HCT116 (cell line): Measurements from ENCODE around the gene GPRC5A. TPM values are rescaled to one million over a fixed set of nuclear protein-coding genes. Genes with fewer than 3 reads are reported as not detected.

Source experiments
- ATAC-seq: fragments of 200-7000 bp; cut with Tn5 transposase; 2 replicates; pipeline ENCODE4 v1.9.1; 2020; ENCODE audit warnings: mild to moderate bottlenecking, moderate library complexity
- BruUV-seq: library from RNA; stranded (reverse); fragments of 400-500 nt; replicated peaks from 2 replicates; lab custom pipeline; 2021; lab: Mats Ljungman, UMichigan
- CTCF ChIA-PET: fragments of 300-600 bp; sonication (Branson Sonifier 250); formaldehyde crosslinking; loops from one replicate; lab custom pipeline; 2021; ENCODE audit warnings: antibody characterized with exemption; lab: Charles Lee
- POLR2A ChIA-PET: fragments of 300-600, 350-600 bp; sonication (Branson Sonifier 250); formaldehyde crosslinking; loops from one replicate; lab custom pipeline; 2021; ENCODE audit warnings: antibody characterized with exemption; lab: Charles Lee
- RAD21 ChIA-PET, 2 experiments: fragments of 300-600 bp; sonication (Branson Sonifier 250); formaldehyde crosslinking; loops; one replicate each; lab custom pipeline; 2023; ENCODE audit warnings: low total read pairs in 2 of 2; ENCODE audit not compliant: uncharacterized antibody in 2 of 2, unreplicated experiment in 2 of 2, low non-redundant PET in 1 of 2; lab: Charles Lee
- DNase-seq: peaks from one replicate; pipeline ENCODE4 v3.0.0-alpha.2; 2010; ENCODE audit warnings: low read depth, low spot score
- H2AFZ ChIP-seq: fragments of 200-600 bp; shearing (Covaris generic), sonication (generic); 2 replicates; pipeline ENCODE4 v1.6.1; 2017; ENCODE audit warnings: low read depth, mixed run types, mixed read lengths, antibody characterized with exemption, low read length; ENCODE audit not compliant: poor library complexity, severe bottlenecking
- H3K27ac ChIP-seq: 2 replicates; pipeline ENCODE4 v1.5.1; 2012; ENCODE audit warnings: low read depth, low read length
- H3K27me3 ChIP-seq: fragments of 200-600 bp; sonication (generic); 2 replicates; pipeline ENCODE4 v1.6.1; 2016; ENCODE audit warnings: mixed run types, low read length, mixed read lengths; ENCODE audit not compliant: insufficient read depth
- H3K36me3 ChIP-seq, 2 experiments: fragments of 200-500 bp in 1 of 2; fragments of 200-600 bp in 1 of 2; sonication (Bioruptor generic) in 1 of 2; sonication (generic) in 1 of 2; 2 replicates each; pipeline versions ENCODE4 v1.5.1 to v1.6.1; 2014 to 2016; ENCODE audit warnings: low read length in 2 of 2, inconsistent platforms in 1 of 2, mixed read lengths in 1 of 2, mixed run types in 1 of 2; ENCODE audit not compliant: insufficient read depth in 2 of 2, control insufficient read depth in 1 of 2
- H3K4me1 ChIP-seq, 2 experiments: fragments of 200-600 bp in 1 of 2; sonication (generic) in 1 of 2; 2 replicates each; pipeline versions ENCODE4 v1.5.1 to v1.6.1; 2012 to 2017; ENCODE audit warnings: low read length in 2 of 2, inconsistent platforms in 1 of 2, mild to moderate bottlenecking in 1 of 2, mixed read lengths in 1 of 2, mixed run types in 1 of 2, moderate library complexity in 1 of 2; ENCODE audit not compliant: insufficient read depth in 2 of 2, control insufficient read depth in 1 of 2
- H3K4me2 ChIP-seq: fragments of 200-600 bp; sonication (generic); 2 replicates; pipeline ENCODE4 v1.6.1; 2017; ENCODE audit warnings: mixed run types, low read length, mixed read lengths
- H3K4me3 ChIP-seq, 2 experiments: fragments of 200-600 bp in 1 of 2; sonication (generic) in 1 of 2; replicated peaks in 1 of 2; 2 replicates each; pipeline ENCODE4 v1.5.1; 2011 to 2016; ENCODE audit warnings: low read length in 2 of 2, control low read depth in 1 of 2, low read depth in 1 of 2, mild to moderate bottlenecking in 1 of 2, mixed read lengths in 1 of 2, mixed run types in 1 of 2
- H3K79me2 ChIP-seq: fragments of 200-600 bp; sonication (generic); 2 replicates; pipeline ENCODE4 v1.6.1; 2017; ENCODE audit warnings: mild to moderate bottlenecking, mixed run types, low read length, moderate library complexity, mixed read lengths; ENCODE audit not compliant: insufficient read depth
- H3K9ac ChIP-seq: fragments of 200-600 bp; sonication (generic); 2 replicates; pipeline ENCODE4 v1.6.1; 2016; ENCODE audit warnings: low read length, mixed read lengths
- H3K9me2 ChIP-seq: fragments of 200-600 bp; sonication (generic), shearing (Covaris generic); 2 replicates; pipeline ENCODE4 v1.6.1; 2017; ENCODE audit warnings: mixed run types, mild to moderate bottlenecking, moderate library complexity; ENCODE audit not compliant: insufficient read depth
- H3K9me3 ChIP-seq, 2 experiments: fragments of 200-500 bp in 1 of 2; fragments of 200-600 bp in 1 of 2; sonication (Bioruptor generic) in 1 of 2; sonication (generic) in 1 of 2; 2 replicates each; pipeline ENCODE4 v1.6.1; 2014 to 2017; ENCODE audit warnings: low read length in 2 of 2, mixed read lengths in 2 of 2, inconsistent platforms in 1 of 2, low read depth in 1 of 2, mild to moderate bottlenecking in 1 of 2, mixed run types in 1 of 2, moderate library complexity in 1 of 2; ENCODE audit not compliant: control insufficient read depth in 1 of 2, insufficient read depth in 1 of 2
- H4K20me1 ChIP-seq: fragments of 200-600 bp; sonication (generic), shearing (Covaris generic); 2 replicates; pipeline ENCODE4 v1.6.1; 2017; ENCODE audit warnings: mixed run types, mild to moderate bottlenecking, moderate library complexity; ENCODE audit not compliant: insufficient read depth
- CBX3 ChIP-seq: IDR thresholded peaks from 2 replicates; pipeline ENCODE4 v1.6.1; 2012; ENCODE audit warnings: low read depth
- ELF1 ChIP-seq: IDR thresholded peaks from 2 replicates; pipeline ENCODE4 v1.6.1; 2012; ENCODE audit warnings: low read depth, borderline replicate concordance
- FOSL1 ChIP-seq: IDR thresholded peaks from 2 replicates; pipeline ENCODE4 v1.6.1; 2012; ENCODE audit warnings: low read depth
- POLR2AphosphoS5 ChIP-seq: IDR thresholded peaks from 2 replicates; pipeline ENCODE4 v1.6.1; 2011; ENCODE audit warnings: mild to moderate bottlenecking, low read depth, low read length, moderate library complexity
- REST ChIP-seq: IDR thresholded peaks from 2 replicates; pipeline ENCODE4 v1.6.1; 2012; ENCODE audit warnings: low read depth
- ZFX ChIP-seq: fragments of 450-650 bp; IDR thresholded peaks from 2 replicates; pipeline ENCODE4 v1.6.1; 2017
- intact Hi-C: fragments of 100-400 bp; cut with micrococcal nuclease; formaldehyde crosslinking; loops from 2 replicates; pipeline ENCODE4 v1.10.0; 2022
- total RNA-seq: library from RNA; stranded (reverse); gene quantifications from one replicate; pipeline ENCODE4 v1.2.1, GENCODE V29; 2021; ENCODE audit not compliant: unreplicated experiment
- TF ChIP-seq, protein P1 (sequence below): IDR thresholded peaks from 2 replicates; pipeline ENCODE4 v1.6.1; 2012

Gene GPRC5A
- total RNA-seq, 1 experiment from 2014 or later: 305 TPM

DNA sequence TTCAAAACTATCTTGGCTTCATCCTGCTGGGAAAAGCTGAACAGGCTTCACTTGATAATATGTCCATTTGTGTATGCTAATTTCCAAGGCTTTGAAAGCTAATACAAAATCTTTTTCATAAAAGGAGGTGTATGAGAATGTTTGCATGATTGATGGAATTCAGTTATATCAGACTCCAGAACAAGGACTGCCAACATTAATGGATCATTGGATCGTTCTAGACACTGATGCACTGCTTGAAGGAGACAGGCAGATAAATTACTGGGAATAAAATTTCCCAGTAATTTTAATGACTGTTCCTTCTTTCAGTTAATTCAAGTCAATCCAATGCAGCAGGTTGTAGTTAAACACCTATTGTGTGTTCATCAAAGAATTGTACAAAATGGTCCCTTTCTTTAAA is 60.1 kb downstream of the GPRC5A start:
- Histone ChIP-seq H3K4me1 (no peaks in the 10 kb centered on the region), H3K27me3 (no peaks in the 10 kb centered on the region), H3K9me3 (no peaks in the 10 kb centered on the region), H3K4me3 (no peak overlapping the region), H3K9me2 (no peaks in the 10 kb centered on the region), H3K27ac (no peak overlapping the region), H3K9ac (no peak overlapping the region), H3K4me2 (no peak overlapping the region), H2AFZ (no peak overlapping the region), H3K79me2 (no peaks in the 10 kb centered on the region), H4K20me1 (no peaks in the 10 kb centered on the region), H3K36me3 (no peaks in the 10 kb centered on the region)
- POLR2A ChIA-PET: no interaction called here
- intact Hi-C loops: no loop called here
- ATAC-seq: no peak
- RAD21 ChIA-PET: no interaction called here
- no peak for DNase-seq
- no TSS peak for BruUV-seq
- no peak for TF ChIP-seq POLR2AphosphoS5
- CTCF ChIA-PET: no interaction called here

DNA sequence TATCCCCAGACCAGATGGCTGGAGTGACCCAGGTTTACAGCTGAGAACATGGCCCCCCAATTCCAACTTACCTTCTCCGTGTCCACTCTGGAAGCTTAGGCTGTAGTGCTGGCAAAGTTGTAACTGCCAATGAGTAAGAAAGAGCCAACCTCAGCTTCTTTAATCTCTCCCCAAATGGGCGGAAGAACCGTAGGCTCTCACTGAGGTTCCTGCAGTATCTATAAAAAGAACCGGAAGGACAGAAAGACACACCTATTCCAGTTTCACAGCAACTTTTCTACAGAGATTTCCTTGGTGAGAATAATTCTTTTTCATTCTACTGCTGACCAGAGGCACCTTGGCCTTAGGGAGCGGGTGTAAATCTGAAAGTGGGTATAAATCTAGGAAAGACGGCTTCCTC is 60.7 kb downstream of the GPRC5A start, which contains the start of gene GPRC5D:
Gene GPRC5D, minus strand, starts transcription at position 135 of the 400 bp plus-strand sequence. CDS start 1,786 bp downstream, outside the sequence.
- intact Hi-C loops: no loop called here
- CTCF ChIA-PET: no interaction called here

More for the DNA sequence above, 60.7 kb downstream of the GPRC5A start, which contains the start of gene GPRC5D:
- ChIA-PET POLR2A (no interaction called here), RAD21 (no interaction called here)
- H3K9ac ChIP-seq: no peak within 1 kb of the TSS
- no peak for ATAC-seq
- no peak within 1 kb of the TSS for H3K27ac ChIP-seq
- no peaks in the 10 kb centered on the region for H3K9me3 ChIP-seq
- no peak within 1 kb of the TSS for H2AFZ ChIP-seq
- no peaks in the 10 kb centered on the region for H3K27me3 ChIP-seq
- no peak for TF ChIP-seq CBX3
- no peak for TF ChIP-seq FOSL1
- no peak for TF ChIP-seq ZFX
- no peak for TF ChIP-seq ELF1
- TF ChIP-seq, protein P1, sequence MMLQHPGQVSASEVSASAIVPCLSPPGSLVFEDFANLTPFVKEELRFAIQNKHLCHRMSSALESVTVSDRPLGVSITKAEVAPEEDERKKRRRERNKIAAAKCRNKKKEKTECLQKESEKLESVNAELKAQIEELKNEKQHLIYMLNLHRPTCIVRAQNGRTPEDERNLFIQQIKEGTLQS: no peak
- no peak for TF ChIP-seq REST
- BruUV-seq: no TSS peak
- no peaks in the 10 kb centered on the region for H4K20me1 ChIP-seq
- H3K79me2 ChIP-seq: no peaks in the 10 kb centered on the region
- no peak for DNase-seq
- no peaks in the 10 kb centered on the region for H3K36me3 ChIP-seq
- H3K4me1 ChIP-seq: no peaks in the 10 kb centered on the region
- H3K4me3 ChIP-seq: no peak within 1 kb of the TSS
- no peak within 1 kb of the TSS for H3K4me2 ChIP-seq
- H3K9me2 ChIP-seq: no peaks in the 10 kb centered on the region
